HEK293 (cell line): ENCODE measurements around the gene UBE4A.

Source experiments
- GLIS1 ChIP-seq: fragments of 450-650 bp; formaldehyde crosslinking; IDR thresholded peaks from 2 replicates; pipeline ENCODE4 v1.5.1; 2016; ENCODE audit warnings: missing biosample characterization, missing genetic modification characterization
- MYNN ChIP-seq: fragments of 450-650 bp; formaldehyde crosslinking; IDR thresholded peaks from 2 replicates; pipeline ENCODE4 v1.5.1; 2016; ENCODE audit warnings: missing biosample characterization, missing genetic modification characterization, borderline replicate concordance
- MZF1 ChIP-seq: fragments of 450-650 bp; formaldehyde crosslinking; IDR thresholded peaks from 2 replicates; pipeline ENCODE4 v1.5.1; 2017; ENCODE audit warnings: missing biosample characterization, missing genetic modification characterization, borderline replicate concordance
- TRIM28 ChIP-seq: IDR thresholded peaks from 2 replicates; pipeline ENCODE4 v1.6.1; 2011; ENCODE audit warnings: low read length, control low read depth, borderline replicate concordance
- ZBTB11 ChIP-seq: fragments of 450-650 bp; formaldehyde crosslinking; conservative IDR thresholded peaks from 2 replicates; pipeline ENCODE4 v1.5.1; 2016; ENCODE audit warnings: low read depth, missing biosample characterization, missing genetic modification characterization
- ZBTB20 ChIP-seq: fragments of 450-650 bp; formaldehyde crosslinking; IDR thresholded peaks from 2 replicates; pipeline ENCODE4 v1.5.1; 2016; ENCODE audit warnings: missing biosample characterization, missing genetic modification characterization
- ZBTB7A ChIP-seq: fragments of 450-650 bp; formaldehyde crosslinking; IDR thresholded peaks from 2 replicates; pipeline ENCODE4 v1.5.1; 2016; ENCODE audit warnings: low read depth, missing biosample characterization, missing genetic modification characterization
- ZFP37 ChIP-seq: fragments of 450-650 bp; formaldehyde crosslinking; IDR thresholded peaks from 2 replicates; pipeline ENCODE4 v1.5.1; 2016; ENCODE audit warnings: missing biosample characterization, missing genetic modification characterization
- ZIC2 ChIP-seq: fragments of 450-650 bp; formaldehyde crosslinking; IDR thresholded peaks from 2 replicates; pipeline ENCODE4 v1.5.1; 2016; ENCODE audit warnings: missing biosample characterization, missing genetic modification characterization
- ZNF169 ChIP-seq: fragments of 450-650 bp; formaldehyde crosslinking; IDR thresholded peaks from 2 replicates; pipeline ENCODE4 v1.5.1; 2016; ENCODE audit warnings: missing biosample characterization, missing genetic modification characterization
- ZNF473 ChIP-seq: fragments of 450-650 bp; formaldehyde crosslinking; IDR thresholded peaks from 2 replicates; pipeline ENCODE4 v1.5.1; 2017; ENCODE audit warnings: missing biosample characterization, missing genetic modification characterization
- ZNF501 ChIP-seq: fragments of 450-650 bp; formaldehyde crosslinking; IDR thresholded peaks from 2 replicates; pipeline ENCODE4 v1.5.1; 2016; ENCODE audit warnings: missing biosample characterization, missing genetic modification characterization
- ZNF514 ChIP-seq: fragments of 450-650 bp; formaldehyde crosslinking; IDR thresholded peaks from 2 replicates; pipeline ENCODE4 v1.5.1; 2016; ENCODE audit warnings: missing biosample characterization, missing genetic modification characterization
- ZNF549 ChIP-seq: fragments of 450-650 bp; IDR thresholded peaks from 2 replicates; pipeline ENCODE4 v1.5.1; 2018; ENCODE audit warnings: missing biosample characterization, missing genetic modification characterization, mild to moderate bottlenecking, inconsistent platforms, moderate library complexity
- ZNF580 ChIP-seq: fragments of 450-650 bp; formaldehyde crosslinking; IDR thresholded peaks from 2 replicates; pipeline ENCODE4 v1.5.1; 2016; ENCODE audit warnings: missing biosample characterization, missing genetic modification characterization
- ZNF600 ChIP-seq: fragments of 450-650 bp; formaldehyde crosslinking; IDR thresholded peaks from 2 replicates; pipeline ENCODE4 v1.5.1; 2016; ENCODE audit warnings: missing biosample characterization, missing genetic modification characterization
- ZNF623 ChIP-seq: fragments of 450-650 bp; formaldehyde crosslinking; IDR thresholded peaks from 2 replicates; pipeline ENCODE4 v1.5.1; 2016; ENCODE audit warnings: missing biosample characterization, missing genetic modification characterization
- ZNF629 ChIP-seq: fragments of 450-650 bp; formaldehyde crosslinking; IDR thresholded peaks from 2 replicates; pipeline ENCODE4 v1.5.1; 2017; ENCODE audit warnings: missing biosample characterization, missing genetic modification characterization
- ZNF677 ChIP-seq: fragments of 450-650 bp; IDR thresholded peaks from 2 replicates; pipeline ENCODE4 v1.5.0; 2018; ENCODE audit warnings: missing biosample characterization, mild to moderate bottlenecking, missing genetic modification characterization, moderate library complexity
- ZNF692 ChIP-seq: fragments of 450-650 bp; formaldehyde crosslinking; IDR thresholded peaks from 2 replicates; pipeline ENCODE4 v1.5.1; 2016; ENCODE audit warnings: missing biosample characterization, missing genetic modification characterization
- ZNF768 ChIP-seq: fragments of 450-650 bp; formaldehyde crosslinking; IDR thresholded peaks from 2 replicates; pipeline ENCODE4 v1.5.1; 2018; ENCODE audit warnings: missing biosample characterization, mild to moderate bottlenecking, missing genetic modification characterization
- ZNF843 ChIP-seq: fragments of 450-650 bp; formaldehyde crosslinking; IDR thresholded peaks from 2 replicates; pipeline ENCODE4 v1.5.1; 2016; ENCODE audit warnings: missing biosample characterization, missing genetic modification characterization
- ZSCAN18 ChIP-seq: fragments of 450-650 bp; formaldehyde crosslinking; IDR thresholded peaks from 2 replicates; pipeline ENCODE4 v1.5.1; 2016; ENCODE audit warnings: missing biosample characterization, missing genetic modification characterization
- ZSCAN23 ChIP-seq: fragments of 450-650 bp; formaldehyde crosslinking; IDR thresholded peaks from 2 replicates; pipeline ENCODE4 v1.5.1; 2016; ENCODE audit warnings: missing biosample characterization, missing genetic modification characterization
- TF ChIP-seq, protein P1 (sequence below): IDR thresholded peaks from 2 replicates; pipeline ENCODE4 v1.6.1; 2011; ENCODE audit warnings: mild to moderate bottlenecking, low read depth, low read length, borderline replicate concordance
- TF ChIP-seq, protein P2 (sequence below): fragments of 450-650 bp; formaldehyde crosslinking; IDR thresholded peaks from 2 replicates; pipeline ENCODE4 v1.5.1; 2017; ENCODE audit warnings: missing biosample characterization, missing genetic modification characterization
- TF ChIP-seq, protein P3 (sequence below): fragments of 450-650 bp; formaldehyde crosslinking; IDR thresholded peaks from 2 replicates; pipeline ENCODE4; 2016; ENCODE audit warnings: missing biosample characterization, missing genetic modification characterization
- TF ChIP-seq, protein P4 (sequence below): fragments of 450-650 bp; formaldehyde crosslinking; optimal IDR thresholded peaks from 2 replicates; pipeline ENCODE3; 2016; ENCODE audit warnings: missing biosample characterization, mild to moderate bottlenecking, missing genetic modification characterization

UBE4A gene

DNA sequence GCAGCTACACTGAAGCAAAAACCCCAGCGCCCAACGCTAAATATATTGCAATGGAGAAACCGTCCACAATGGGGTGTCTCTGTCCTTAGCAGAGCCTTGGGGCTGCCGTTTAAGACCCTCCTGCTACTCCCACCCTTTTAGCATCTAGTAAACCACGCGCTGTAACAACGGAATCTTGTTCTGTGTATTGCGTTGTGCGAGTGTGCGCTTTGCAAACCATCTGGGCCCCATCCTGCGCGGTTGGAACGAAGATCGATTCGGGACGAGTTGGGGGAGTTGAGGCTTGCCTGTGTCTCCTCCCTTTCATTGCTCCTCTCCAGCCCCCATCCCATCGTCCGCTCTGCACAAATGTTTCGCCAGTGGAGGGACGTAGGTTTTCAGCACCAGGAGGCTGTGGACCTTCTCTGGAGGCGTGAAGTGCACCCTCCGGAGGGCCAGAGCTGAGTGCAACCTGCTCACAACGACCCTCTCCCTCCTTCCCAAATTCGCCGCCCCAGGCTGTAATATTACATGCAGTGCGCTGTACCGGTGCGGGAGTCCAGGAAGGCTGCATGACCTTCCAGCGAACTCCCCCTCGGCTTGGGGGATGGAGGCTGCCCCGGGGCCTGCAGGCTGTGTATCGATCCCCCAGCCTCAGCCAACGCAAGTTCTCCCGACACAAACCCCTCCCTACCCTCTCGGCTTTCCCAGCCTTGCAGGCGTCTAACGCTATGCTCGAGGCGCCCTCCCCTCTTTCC lies 75.3 kb downstream of the UBE4A start (continued):
- TF ChIP-seq ZNF169 (no peak), ZNF501 (tag by site-specific recombination) (no peak), ZNF623 (tag by site-specific recombination) (no peak), ZSCAN23 (tag by site-specific recombination) (no peak), ZNF768 (no peak; the same call in 1 of the 2 replicates), ZNF580 (tag by site-specific recombination) (no peak), ZNF514 (tag by site-specific recombination) (no peak), TRIM28 (no peak), ZNF629 (tag by site-specific recombination) (no peak), ZBTB20 (tag by site-specific recombination) (peak; percentile 89; the same call in 1 of the 2 replicates), ZNF677 (tag by site-specific recombination) (no peak), GLIS1 (peak; percentile 19; the same call in 1 of the 2 replicates), ZNF473 (no peak), ZBTB7A (tag by site-specific recombination) (no peak), ZFP37 (tag by site-specific recombination) (no peak), ZBTB11 (tag by site-specific recombination) (no peak), ZIC2 (tag by site-specific recombination) (no peak), ZNF692 (tag by site-specific recombination) (no peak; the same call in 1 of the 2 replicates), ZNF549 (peak; percentile 66; the same call in 1 of the 2 replicates), ZNF600 (tag by site-specific recombination) (peak; percentile 47; the same call in 1 of the 2 replicates), MYNN (no peak), MZF1 (tag by site-specific recombination) (no peak), ZSCAN18 (tag by site-specific recombination) (no peak), ZNF843 (tag by site-specific recombination) (no peak)
- TF ChIP-seq, protein P1, sequence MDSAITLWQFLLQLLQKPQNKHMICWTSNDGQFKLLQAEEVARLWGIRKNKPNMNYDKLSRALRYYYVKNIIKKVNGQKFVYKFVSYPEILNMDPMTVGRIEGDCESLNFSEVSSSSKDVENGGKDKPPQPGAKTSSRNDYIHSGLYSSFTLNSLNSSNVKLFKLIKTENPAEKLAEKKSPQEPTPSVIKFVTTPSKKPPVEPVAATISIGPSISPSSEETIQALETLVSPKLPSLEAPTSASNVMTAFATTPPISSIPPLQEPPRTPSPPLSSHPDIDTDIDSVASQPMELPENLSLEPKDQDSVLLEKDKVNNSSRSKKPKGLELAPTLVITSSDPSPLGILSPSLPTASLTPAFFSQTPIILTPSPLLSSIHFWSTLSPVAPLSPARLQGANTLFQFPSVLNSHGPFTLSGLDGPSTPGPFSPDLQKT: no peak
- TF ChIP-seq, protein P2, sequence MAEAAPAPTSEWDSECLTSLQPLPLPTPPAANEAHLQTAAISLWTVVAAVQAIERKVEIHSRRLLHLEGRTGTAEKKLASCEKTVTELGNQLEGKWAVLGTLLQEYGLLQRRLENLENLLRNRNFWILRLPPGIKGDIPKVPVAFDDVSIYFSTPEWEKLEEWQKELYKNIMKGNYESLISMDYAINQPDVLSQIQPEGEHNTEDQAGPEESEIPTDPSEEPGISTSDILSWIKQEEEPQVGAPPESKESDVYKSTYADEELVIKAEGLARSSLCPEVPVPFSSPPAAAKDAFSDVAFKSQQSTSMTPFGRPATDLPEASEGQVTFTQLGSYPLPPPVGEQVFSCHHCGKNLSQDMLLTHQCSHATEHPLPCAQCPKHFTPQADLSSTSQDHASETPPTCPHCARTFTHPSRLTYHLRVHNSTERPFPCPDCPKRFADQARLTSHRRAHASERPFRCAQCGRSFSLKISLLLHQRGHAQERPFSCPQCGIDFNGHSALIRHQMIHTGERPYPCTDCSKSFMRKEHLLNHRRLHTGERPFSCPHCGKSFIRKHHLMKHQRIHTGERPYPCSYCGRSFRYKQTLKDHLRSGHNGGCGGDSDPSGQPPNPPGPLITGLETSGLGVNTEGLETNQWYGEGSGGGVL: no peak
- TF ChIP-seq, protein P3, sequence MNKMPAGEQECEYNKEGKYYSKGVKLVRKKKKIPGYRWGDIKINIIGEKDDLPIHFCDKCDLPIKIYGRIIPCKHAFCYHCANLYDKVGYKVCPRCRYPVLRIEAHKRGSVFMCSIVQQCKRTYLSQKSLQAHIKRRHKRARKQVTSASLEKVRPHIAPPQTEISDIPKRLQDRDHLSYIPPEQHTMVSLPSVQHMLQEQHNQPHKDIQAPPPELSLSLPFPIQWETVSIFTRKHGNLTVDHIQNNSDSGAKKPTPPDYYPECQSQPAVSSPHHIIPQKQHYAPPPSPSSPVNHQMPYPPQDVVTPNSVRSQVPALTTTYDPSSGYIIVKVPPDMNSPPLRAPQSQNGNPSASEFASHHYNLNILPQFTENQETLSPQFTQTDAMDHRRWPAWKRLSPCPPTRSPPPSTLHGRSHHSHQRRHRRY (tag by site-specific recombination): no peak
- TF ChIP-seq, protein P4, sequence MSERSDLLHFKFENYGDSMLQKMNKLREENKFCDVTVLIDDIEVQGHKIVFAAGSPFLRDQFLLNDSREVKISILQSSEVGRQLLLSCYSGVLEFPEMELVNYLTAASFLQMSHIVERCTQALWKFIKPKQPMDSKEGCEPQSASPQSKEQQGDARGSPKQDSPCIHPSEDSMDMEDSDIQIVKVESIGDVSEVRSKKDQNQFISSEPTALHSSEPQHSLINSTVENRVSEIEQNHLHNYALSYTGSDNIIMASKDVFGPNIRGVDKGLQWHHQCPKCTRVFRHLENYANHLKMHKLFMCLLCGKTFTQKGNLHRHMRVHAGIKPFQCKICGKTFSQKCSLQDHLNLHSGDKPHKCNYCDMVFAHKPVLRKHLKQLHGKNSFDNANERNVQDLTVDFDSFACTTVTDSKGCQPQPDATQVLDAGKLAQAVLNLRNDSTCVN (tag by site-specific recombination): no peak
